Upper lobe of left lung (tissue), 6 donors: ENCODE data around the gene COQ10A. TPM values are rescaled to one million over a fixed set of nuclear protein-coding genes. Genes with fewer than 3 reads are reported as not detected.
"Not testable (repeated sequence)": the region's sequence is repeated elsewhere in the genome, so short reads cannot be mapped to it uniquely, and the experiment has no call there.

ENCODE experiments used
- ATAC-seq, 2 donors: fragments of 200-7000 bp; cut with Tn5 transposase; one replicate each; pipeline ENCODE4 v1.9.1; 2022; ENCODE audit warnings: mild to moderate bottlenecking in 2 of 2, moderate library complexity in 2 of 2; ENCODE audit not compliant: low FRiP score in 2 of 2
- DNase-seq, 2 donors: peaks; one replicate each; pipeline ENCODE4 v3.0.0-alpha.2; 2019 to 2020
- H3K27ac ChIP-seq, 4 donors: fragments of 200-600 bp; sonication (generic); one replicate each; pipeline ENCODE4 v1.5.1; 2016 to 2019
- H3K27me3 ChIP-seq, 4 donors: fragments of 200-600 bp; sonication (generic); one replicate each; pipeline ENCODE4 v1.5.1; 2017 to 2019
- H3K36me3 ChIP-seq, 4 donors: fragments of 200-600 bp; sonication (generic); one replicate each; pipeline ENCODE4 v1.5.1; 2016 to 2019
- H3K4me1 ChIP-seq, 4 donors: fragments of 200-600 bp; sonication (generic); one replicate each; pipeline ENCODE4 v1.5.1; 2018 to 2019
- H3K4me3 ChIP-seq, 4 donors: fragments of 200-600 bp; sonication (generic); one replicate each; pipeline ENCODE4 v1.5.1; 2017 to 2019; ENCODE audit warnings: mild to moderate bottlenecking in 2 of 4, moderate library complexity in 1 of 4
- H3K9me3 ChIP-seq, 4 donors: fragments of 200-600 bp; sonication (generic); one replicate each; pipeline ENCODE4 v1.5.1; 2018 to 2019
- EP300 ChIP-seq, 4 donors: sonication (generic); formaldehyde crosslinking; IDR thresholded peaks; one replicate each; pipeline ENCODE4 v1.5.1; 2017; ENCODE audit warnings: antibody characterized with exemption in 4 of 4, control low read depth in 2 of 4
- POLR2A ChIP-seq, 4 donors: fragments of 450-650 bp; IDR thresholded peaks; one replicate each; pipeline ENCODE4 v1.5.1; 2016 to 2017; ENCODE audit warnings: antibody characterized with exemption in 4 of 4, mild to moderate bottlenecking in 2 of 4
- POLR2AphosphoS5 ChIP-seq, 2 donors: sonication (generic); formaldehyde crosslinking; IDR thresholded peaks; one replicate each; pipeline ENCODE4 v1.5.1; 2017; ENCODE audit warnings: antibody characterized with exemption in 2 of 2
- WGBS, 2 donors: methylation state at CpG; one replicate each; pipeline ENCODE4 v1.1.5; 2017 to 2018; 5-methylcytosine and 5-hydroxymethylcytosine counted together
- total RNA-seq, 6 donors: library from RNA; depleted of rRNA in 4 of 6; stranded (reverse); fragments of >200 nt in 4 of 6; gene quantifications; one replicate each; pipeline versions ENCODE4 v1.1.0 to v1.2.1, GENCODE V29; 2016 to 2021
- TF ChIP-seq, protein P1 (sequence below), 6 experiments: fragments of 450-650 bp in 4 of 6; fragments of 200-600 bp in 2 of 6; sonication (generic) in 2 of 6; IDR thresholded peaks; one replicate each; pipeline ENCODE4 v1.5.1; 2016 to 2019; ENCODE audit warnings: antibody characterized with exemption in 6 of 6
- donor health status: DM: no; HTN: no; CAD: no; lungs with moderate emphysema.
- donor health status: DM: no; HTN: yes; CAD: no; lungs with severe emphysema.

COQ10A gene
- total RNA-seq, 6 donors from 2014 or later, result 12.8 to 26.3 (median 17.5) TPM

DNA sequence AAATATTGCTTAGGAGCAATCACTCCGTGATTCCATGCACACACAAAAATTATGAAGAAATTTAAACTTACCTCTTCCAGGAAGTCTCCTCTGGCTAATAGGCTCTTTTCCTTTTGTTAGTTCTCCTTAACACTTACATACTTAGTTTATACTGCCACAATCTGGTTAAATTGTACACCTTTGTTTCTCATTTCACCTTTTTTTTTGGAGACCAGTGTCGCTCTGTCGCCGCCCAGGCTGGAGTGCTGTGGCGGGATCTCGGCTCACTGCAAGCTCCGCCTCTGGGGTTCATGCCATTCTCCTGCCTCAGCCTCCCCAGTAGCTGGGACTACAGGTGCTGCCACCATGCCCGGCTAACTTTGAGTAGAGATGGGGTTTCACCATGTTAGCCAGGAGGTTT is 6.4 kb upstream of the COQ10A start:
- 90 to 94% methylated on average over 8 of the region's 8 CpGs for WGBS, 2 donors
- Histone ChIP-seq H3K9me3 (no peaks in the 10 kb centered on the region), H3K4me3 (no peak overlapping the region), H3K27ac (no peak overlapping the region), H3K27me3 (no peaks in the 10 kb centered on the region), H3K4me1 (peaks cover 21 to 32% (median 30%) of the 10 kb centered on the region in 4 donors), H3K36me3 (peaks cover 0 to 11% (median 7%) of the 10 kb centered on the region in 4 donors)
- TF ChIP-seq POLR2AphosphoS5 (IDR thresholded peaks at IDR 0.05), result no peak
- no peak for TF ChIP-seq EP300 (IDR thresholded peaks at IDR 0.05)
- TF ChIP-seq, protein P1, sequence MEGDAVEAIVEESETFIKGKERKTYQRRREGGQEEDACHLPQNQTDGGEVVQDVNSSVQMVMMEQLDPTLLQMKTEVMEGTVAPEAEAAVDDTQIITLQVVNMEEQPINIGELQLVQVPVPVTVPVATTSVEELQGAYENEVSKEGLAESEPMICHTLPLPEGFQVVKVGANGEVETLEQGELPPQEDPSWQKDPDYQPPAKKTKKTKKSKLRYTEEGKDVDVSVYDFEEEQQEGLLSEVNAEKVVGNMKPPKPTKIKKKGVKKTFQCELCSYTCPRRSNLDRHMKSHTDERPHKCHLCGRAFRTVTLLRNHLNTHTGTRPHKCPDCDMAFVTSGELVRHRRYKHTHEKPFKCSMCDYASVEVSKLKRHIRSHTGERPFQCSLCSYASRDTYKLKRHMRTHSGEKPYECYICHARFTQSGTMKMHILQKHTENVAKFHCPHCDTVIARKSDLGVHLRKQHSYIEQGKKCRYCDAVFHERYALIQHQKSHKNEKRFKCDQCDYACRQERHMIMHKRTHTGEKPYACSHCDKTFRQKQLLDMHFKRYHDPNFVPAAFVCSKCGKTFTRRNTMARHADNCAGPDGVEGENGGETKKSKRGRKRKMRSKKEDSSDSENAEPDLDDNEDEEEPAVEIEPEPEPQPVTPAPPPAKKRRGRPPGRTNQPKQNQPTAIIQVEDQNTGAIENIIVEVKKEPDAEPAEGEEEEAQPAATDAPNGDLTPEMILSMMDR (IDR thresholded peaks at IDR 0.05), result no peak
- ATAC-seq, result no peak
- DNase-seq, result no peak

DNA sequence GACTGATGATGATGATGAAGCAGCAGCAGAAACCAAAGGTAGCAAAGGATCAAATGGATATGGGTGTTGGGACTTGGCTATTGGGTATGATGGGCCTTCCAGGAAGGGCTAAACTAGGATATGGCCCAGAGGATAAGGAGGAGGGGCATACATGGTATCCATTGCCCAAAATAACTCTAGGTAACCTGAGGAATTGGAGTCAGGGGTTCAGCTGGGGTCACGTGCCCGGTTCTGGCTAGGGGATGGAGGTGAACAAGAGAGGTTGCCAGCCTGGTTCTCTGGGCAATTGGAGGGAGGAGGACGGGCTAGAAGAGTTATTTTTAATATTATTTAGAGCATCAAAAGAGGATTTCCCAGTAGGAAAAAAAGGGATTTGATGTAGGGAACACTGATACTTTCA is 5.8 kb upstream of the COQ10A start:
- H3K4me1 ChIP-seq, result peaks cover 21 to 31% (median 27%) of the 10 kb centered on the region in 4 donors
- no peak overlapping the region for H3K4me3 ChIP-seq
- peaks cover 0 to 8% (median 2%) of the 10 kb centered on the region in 4 donors for H3K36me3 ChIP-seq
- ATAC-seq (no peak), DNase-seq (no peak)
- TF ChIP-seq, protein P1 (IDR thresholded peaks at IDR 0.05), result no peak
- TF ChIP-seq POLR2AphosphoS5 (IDR thresholded peaks at IDR 0.05), result no peak
- TF ChIP-seq POLR2A (IDR thresholded peaks at IDR 0.05), result no peak
- TF ChIP-seq EP300 (IDR thresholded peaks at IDR 0.05), result no peak
- H3K9me3 ChIP-seq, result no peaks in the 10 kb centered on the region
- 91 to 97% methylated on average over 3 of the region's 3 CpGs for WGBS, 2 donors
- H3K27ac ChIP-seq, result no peak overlapping the region
- H3K27me3 ChIP-seq, result no peaks in the 10 kb centered on the region

DNA sequence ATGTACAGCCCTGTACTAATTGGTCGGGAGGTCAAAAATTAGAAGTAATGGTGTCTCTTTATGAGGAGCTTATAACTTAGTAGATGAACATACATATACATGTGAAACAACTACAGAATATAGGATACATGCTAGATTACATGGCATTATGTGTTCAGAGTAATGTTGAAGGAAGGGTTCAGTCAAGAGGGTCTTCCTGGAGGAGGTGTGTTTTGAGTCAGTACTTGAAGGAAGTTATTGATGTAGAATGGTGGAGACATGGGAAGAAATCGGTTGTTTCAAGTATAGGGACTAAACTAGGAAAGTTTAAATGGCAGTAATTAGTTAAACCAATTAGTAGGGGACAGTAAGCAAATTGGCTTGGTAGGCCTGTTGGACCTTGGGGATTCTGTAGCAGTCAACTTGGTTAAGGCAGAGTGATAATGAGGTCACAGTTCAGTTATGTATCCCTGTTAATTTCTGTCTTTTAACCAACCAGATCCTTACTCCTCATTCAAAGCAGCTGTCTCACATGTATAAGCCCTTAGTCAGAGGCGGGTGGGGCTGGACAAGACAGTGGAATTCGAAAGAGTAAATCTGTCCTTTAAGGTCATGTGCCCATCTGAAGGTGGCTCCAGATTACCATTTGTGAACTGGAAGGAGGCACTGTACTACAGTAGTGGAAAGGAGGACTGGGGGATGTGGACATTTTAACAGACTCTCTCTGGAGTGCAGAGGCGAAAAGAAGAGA is 5.1 kb upstream of the COQ10A start:
- no peak overlapping the region for H3K4me3 ChIP-seq
- no peaks in the 10 kb centered on the region for H3K9me3 ChIP-seq
- H3K27ac ChIP-seq, result no peak overlapping the region
- H3K36me3 ChIP-seq, result peaks cover 0 to under 1% (median 0%) of the 10 kb centered on the region in 4 donors
- peaks cover 22 to 30% (median 25%) of the 10 kb centered on the region in 4 donors for H3K4me1 ChIP-seq
- ATAC-seq (peak in 1 of 2 donors; percentile 14), DNase-seq (no peak)
- TF ChIP-seq POLR2AphosphoS5 (IDR thresholded peaks at IDR 0.05) (no peak), EP300 (IDR thresholded peaks at IDR 0.05) (no peak), POLR2A (IDR thresholded peaks at IDR 0.05) (no peak)
- TF ChIP-seq, protein P1 (IDR thresholded peaks at IDR 0.05), result no peak
- 82 to 90% methylated on average over 5 of the region's 5 CpGs for WGBS, 2 donors
- H3K27me3 ChIP-seq, result no peaks in the 10 kb centered on the region

DNA sequence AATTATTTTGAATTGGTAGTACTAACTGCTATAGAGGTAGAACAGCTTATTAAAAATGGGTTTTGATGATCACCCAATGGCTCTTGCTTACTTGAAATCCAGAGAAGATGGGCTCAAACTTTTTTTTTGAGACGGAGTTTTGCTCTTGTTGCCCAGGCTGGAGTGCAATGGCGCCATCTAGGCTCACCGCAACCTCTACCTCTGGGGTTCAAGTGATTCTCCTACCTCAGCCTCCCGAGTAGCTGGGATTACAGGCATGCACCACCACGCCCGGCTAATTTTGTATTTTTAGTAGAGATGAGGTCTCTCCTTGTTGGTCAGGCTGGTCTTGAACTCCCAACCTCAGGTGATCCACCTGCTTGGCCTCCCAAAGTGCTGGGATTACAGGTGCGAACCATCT is 3.8 kb upstream of the COQ10A start:
- not testable (repeated sequence) for H3K27me3 ChIP-seq, ATAC-seq
- 91 to 93% methylated on average over 7 of the region's 7 CpGs for WGBS, 2 donors

DNA sequence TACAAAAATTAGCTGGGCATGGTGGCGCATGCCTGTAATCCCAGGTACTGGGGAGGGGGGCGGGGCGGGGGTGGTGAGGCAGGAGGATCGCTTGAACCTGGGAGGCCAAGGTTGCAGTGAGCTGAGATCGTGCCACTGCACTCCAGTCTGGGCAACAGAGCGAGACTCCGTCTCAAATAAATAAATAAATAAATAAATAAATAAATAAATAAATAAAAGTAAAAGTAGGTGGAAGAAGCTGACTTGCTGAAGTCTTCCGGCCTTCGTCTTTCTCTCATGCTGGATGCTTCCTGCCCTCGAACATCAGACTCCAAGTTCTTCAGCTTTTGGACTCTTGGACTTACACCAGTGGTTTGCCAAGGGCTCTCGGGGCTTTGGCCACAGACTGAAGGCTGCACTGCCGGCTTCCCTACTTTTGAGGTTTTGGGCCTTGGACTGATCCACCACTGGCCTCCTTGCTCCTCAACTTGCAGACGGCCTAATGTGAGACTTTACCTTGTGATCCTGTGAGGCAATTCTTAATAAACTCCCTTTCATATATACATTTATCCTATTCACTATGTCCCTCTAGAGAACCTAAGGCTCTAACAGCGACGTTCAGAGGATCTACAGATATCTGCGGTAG is 562 bp upstream of the COQ10A start:
- Histone ChIP-seq H3K4me1 (peaks cover 12 to 23% (median 14%) of the 10 kb centered on the region in 4 donors), H3K27ac (peak overlapping the region; percentile 93 to 96 (median 94)), H3K36me3 (peaks cover 0 to 17% (median 4%) of the 10 kb centered on the region in 4 donors), H3K4me3 (peak overlapping the region; percentile 77 to 86 (median 84))
- ATAC-seq, DNase-seq, H3K27me3 ChIP-seq, H3K9me3 ChIP-seq: not testable (repeated sequence)
- 53 to 54% methylated on average over 16 of the region's 16 CpGs for WGBS, 2 donors

More for the DNA sequence above, 3.8 kb upstream of the COQ10A start:
- H3K27ac ChIP-seq, H3K36me3 ChIP-seq, H3K4me3 ChIP-seq, DNase-seq, H3K9me3 ChIP-seq: not testable (repeated sequence)
- peaks cover 19 to 27% (median 22%) of the 10 kb centered on the region in 4 donors for H3K4me1 ChIP-seq
